Bone marrow (tissue), 2 donors: Measurements from ENCODE around the gene HTR3A.

ENCODE experiments used
- DNase-seq, 2 donors: peaks; one replicate each; lab custom pipeline; 2025; lab: John Stamatoyannopoulos, UW

The HTR3A gene

DNA sequence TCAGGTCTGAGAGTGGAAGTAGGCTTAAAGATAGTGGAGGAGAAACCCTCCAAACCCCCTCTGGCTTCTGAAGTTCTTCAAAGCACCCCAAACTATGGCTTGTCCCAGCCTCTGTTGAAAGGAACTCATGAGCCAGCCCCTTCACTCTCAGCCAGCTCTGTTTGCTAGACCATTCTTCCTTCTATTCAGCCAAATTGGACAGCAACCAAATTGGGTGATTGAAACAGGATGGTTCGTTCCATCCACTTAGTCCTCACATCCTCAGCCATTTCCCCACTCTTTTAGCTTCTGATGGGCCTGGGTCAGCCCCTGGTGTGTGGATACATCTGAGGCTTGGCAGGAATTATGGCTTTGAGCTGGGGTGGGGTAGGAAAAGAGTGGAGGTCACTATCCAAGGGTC, 4.5 kb downstream of the HTR3A start:
- DNase-seq, result no peak

DNA sequence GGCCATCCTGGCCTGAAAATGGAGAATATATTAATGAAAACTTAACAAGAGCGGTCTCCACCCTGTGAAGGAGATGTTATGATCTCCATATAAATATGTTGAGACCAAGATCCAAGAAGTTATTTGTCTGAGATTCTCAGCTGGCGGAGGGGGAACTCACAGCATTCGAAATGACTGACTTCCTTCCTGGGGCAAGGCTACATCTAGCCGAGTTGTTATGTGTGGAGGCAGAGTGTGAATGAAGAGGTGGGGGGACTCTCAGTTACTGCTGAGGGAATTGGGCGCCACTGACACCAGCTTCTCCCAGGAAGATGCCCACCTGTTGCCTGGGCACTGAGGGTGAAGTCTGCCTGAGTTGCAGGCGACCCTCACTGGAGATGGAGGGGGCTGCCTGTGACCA, 5.9 kb downstream of the HTR3A start:
- no peak for DNase-seq

DNA sequence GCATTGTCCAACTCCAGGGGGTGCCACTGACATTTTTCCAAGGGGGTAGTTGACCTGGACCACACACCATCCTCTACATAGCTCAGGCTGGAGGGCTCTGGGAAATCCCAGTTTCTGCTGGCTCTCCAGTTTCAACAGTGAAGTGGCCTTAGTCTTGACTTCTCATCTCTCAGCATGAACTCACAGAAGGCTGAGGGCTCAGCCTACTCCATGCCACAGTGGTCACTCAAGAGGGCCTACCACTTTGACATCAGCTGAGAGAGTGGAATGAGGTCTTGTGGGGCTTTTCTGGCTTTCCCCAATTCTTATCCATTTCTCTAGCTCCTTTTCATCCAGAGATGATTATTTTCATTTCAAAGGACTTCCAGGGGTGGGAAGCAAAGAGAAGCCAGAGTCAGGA, 7.4 kb downstream of the HTR3A start:
- DNase-seq, result no peak

DNA sequence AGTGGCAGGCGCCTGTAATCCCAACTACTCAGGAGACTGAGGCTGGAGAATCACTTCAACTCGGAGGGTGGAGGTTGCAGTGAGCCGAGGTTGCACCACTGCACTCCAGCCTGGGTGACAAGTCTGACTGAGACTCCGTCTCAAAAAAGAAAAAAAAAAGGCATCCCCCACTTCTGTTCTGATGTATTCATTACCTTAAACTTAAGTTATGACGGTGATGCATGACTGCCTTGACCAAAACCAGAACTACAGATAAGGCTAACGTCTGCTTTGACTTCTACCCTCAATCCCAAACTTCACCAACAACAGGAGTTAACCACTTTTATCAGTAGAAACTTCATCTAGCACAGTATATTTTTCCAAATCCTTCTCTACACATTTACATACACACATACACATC, 9.9 kb downstream of the HTR3A start:
- DNase-seq, result no peak

DNA sequence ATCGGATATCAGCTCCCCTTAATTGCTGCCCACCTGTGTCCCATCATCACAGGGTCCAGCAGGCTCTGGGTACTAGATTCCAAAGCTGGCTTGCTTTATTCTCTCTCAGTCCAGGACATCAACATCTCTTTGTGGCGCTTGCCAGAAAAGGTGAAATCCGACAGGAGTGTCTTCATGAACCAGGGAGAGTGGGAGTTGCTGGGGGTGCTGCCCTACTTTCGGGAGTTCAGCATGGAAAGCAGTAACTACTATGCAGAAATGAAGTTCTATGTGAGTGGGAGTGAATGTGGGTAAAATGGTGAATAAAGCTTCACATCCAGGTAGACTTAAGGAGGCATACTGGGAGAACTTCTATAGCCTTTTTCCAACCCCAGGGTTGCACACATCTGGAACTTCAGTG, 11.0 kb downstream of the HTR3A start:
- no peak for DNase-seq

DNA sequence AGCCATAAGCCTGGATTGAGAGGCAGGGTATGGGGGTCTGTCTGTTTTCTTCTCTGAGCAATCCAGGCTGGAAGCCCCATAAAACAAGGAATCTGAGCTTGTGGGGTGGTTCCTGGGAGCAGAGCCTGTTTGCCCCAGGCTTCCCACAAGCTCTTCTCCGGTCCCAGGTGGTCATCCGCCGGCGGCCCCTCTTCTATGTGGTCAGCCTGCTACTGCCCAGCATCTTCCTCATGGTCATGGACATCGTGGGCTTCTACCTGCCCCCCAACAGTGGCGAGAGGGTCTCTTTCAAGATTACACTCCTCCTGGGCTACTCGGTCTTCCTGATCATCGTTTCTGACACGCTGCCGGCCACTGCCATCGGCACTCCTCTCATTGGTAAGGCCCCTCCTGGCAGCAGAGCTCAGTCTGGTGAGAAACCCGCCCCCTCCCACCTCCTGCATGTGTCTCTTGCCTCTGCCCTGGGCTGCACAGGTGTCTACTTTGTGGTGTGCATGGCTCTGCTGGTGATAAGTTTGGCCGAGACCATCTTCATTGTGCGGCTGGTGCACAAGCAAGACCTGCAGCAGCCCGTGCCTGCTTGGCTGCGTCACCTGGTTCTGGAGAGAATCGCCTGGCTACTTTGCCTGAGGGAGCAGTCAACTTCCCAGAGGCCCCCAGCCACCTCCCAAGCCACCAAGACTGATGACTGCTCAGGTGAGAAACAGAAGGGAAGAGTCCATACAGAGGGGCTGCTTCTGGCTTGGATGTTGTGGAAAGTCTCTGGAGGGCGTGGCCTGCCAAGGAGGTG, 11.6 kb downstream of the HTR3A start:
- no peak for DNase-seq

DNA sequence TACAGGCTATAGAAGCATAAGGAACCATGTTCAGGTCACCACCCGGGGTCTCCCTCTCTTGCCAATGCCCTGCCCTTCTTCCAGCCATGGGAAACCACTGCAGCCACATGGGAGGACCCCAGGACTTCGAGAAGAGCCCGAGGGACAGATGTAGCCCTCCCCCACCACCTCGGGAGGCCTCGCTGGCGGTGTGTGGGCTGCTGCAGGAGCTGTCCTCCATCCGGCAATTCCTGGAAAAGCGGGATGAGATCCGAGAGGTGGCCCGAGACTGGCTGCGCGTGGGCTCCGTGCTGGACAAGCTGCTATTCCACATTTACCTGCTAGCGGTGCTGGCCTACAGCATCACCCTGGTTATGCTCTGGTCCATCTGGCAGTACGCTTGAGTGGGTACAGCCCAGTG, 14.5 kb downstream of the HTR3A start:
- DNase-seq, result no peak

DNA sequence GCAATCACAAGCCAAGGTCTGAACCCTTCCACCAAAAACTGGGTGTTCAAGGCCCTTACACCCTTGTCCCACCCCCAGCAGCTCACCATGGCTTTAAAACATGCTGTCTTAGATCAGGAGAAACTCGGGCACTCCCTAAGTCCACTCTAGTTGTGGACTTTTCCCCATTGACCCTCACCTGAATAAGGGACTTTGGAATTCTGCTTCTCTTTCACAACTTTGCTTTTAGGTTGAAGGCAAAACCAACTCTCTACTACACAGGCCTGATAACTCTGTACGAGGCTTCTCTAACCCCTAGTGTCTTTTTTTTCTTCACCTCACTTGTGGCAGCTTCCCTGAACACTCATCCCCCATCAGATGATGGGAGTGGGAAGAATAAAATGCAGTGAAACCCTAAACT, 15.0 kb downstream of the HTR3A start:
- no peak for DNase-seq

DNA sequence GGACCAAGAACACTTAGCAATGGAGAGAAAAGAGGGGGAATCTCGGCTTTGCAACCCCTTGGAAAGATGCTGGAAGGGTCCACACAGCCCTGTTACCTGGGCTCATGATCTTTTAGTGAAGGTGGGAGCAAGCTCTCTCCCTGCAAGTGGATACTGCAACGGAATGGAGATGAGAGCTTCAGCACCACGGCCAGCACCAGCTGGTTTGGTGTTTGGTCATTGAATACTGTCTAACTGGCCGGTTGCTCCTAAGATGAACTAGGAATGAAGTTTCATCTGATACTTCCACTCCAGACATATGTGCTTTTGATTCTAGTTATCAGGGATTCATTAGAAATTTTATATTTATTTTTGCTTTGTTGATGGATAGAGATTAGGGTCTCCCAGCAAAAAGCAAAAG, 16.3 kb downstream of the HTR3A start:
- no peak for DNase-seq

DNA sequence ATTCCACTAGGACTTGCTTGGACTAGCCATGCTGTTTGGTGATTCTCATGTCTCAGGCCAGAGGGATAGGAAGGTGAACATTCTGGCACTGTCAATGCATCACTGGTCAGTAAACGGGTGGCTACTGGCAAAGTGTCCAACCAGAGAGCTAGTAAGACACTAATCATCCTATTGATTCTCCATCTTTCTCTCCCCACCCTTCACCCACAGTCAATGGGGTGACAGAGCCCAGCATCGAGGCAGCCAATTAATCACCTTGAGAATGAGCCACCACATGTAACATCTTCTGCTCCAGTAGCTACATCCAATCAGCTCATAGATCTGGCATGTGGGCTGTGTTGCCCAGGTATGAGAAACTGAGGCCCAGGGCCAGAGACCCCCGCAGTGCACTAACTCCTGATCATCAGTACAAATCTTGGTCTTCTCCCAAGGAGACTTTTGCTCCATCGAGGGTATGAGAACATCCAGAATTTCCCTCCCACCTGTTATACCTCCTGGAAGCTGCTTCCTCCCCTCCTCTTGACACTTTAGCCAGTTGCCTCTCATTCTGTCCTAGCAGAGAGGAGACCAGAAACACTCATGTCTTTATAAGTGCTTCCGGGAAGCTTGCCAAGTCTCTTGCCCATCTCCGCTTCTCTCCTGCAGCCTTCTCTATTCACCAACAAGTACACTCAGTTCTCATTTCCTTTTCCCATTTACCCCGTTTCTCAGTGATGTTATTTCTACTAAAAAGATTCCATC, 17.0 kb downstream of the HTR3A start:
- DNase-seq, result no peak

DNA sequence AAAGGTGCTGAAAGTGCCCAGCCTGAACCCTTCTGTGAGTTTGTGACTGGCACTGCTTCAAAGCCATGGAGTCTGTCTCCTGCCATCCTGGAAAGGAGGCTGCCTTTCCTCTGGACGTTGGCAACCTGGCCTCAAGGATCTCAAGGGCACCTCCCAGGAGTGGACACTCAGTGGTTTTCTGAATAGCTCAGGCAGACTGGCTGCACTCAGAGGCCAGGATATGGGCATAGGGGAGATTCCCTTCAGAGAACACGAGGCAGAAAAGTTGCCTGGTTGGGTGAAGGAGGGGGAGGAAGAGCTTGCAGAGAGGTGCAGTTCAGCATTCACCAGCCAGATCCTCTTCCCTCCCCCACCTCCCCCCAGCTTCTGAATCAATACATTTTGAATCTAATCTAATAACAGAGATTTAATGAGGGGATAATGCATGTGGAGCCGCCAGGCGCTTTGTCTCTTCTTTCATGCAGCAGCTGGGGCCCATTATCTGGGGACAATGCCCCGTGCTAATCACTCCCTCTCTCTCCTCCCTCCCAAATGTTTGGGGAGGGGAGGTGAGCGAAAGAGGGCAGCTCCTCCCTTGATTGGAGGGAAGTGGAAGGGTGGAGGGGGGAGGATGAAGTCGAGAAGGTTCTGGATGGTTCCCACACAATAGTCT, 17.7 kb downstream of the HTR3A start:
- DNase-seq, result no peak

DNA sequence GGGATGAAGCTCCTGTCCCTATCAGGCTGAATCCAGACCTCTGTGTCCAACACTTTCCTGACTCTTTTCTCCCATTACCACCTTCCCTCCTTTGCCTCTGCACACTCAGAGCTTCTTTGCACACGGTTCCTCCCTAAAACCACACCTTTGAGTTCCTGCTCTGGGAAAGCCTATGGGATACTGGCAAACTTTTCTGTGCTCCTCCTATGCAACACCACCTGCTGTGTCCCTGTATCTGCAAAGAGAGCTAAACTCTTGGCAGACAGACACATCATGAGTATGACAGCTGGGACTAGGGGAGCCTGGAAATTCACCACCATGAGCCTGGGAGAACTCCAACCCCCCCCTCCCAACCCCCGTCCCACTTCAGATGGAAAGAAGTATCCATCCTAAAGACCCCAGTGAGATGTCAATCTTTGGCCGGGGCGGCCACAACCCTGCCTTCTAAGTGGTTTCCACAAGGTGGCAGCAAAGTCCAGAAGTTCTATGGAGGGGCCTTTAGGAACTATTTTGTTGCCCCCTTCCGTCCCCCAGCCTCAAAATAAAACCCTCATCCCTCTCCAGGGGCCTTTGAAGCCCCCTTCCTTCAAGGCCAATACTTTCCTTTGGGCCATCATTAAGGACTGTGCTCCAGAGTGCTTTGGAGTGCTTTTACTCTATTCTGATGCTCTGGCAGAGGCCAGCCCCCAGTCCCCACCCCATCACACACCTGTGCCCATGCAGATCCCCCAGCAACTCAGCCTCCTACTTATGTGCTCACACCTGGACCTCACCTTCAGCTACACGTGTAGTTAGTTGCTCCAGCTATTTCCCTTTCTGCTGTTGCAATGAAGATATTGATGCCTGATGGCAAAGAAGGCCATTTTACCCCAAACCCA, 19.4 kb downstream of the HTR3A start:
- DNase-seq, result no peak

DNA sequence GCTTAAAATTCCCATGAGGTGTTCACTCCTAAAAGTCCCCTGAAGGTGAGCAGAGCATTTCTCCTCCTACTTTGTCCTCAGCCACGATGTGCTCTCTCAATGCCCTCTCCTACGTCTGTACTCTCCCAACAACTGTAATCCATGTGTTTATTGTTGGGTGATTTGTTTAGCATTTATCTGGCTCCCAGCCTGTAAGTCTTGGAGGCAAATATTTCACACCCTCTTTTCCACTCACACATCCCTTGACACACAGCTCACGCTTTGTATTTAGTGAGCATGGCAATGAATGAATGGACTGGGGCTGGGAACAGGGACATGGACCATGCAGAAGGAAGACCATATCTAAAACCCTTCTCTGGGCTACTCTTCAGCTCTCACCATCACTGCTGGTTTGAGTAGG, 22.6 kb downstream of the HTR3A start:
- no peak for DNase-seq

DNA sequence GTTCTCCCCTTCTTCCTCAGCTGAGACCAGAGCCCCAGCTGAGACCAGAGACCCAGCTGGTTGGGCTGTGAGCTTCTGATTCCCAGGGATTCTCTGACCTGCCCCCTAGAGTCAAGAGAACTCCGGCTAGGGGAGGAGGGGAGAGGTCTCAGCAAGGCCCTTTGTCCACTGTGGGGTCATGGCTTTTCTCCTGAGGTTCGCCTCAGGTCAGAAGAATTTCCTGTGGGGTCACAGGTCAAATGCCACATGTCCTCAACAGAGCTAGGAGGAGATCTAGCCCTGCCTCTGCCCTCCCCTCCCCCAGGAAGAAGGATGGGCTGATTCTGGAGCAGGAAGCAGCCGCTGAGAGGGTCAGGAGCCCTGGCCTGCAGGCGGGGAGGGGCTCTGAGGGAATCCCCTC, 23.7 kb downstream of the HTR3A start:
- no peak for DNase-seq

DNA sequence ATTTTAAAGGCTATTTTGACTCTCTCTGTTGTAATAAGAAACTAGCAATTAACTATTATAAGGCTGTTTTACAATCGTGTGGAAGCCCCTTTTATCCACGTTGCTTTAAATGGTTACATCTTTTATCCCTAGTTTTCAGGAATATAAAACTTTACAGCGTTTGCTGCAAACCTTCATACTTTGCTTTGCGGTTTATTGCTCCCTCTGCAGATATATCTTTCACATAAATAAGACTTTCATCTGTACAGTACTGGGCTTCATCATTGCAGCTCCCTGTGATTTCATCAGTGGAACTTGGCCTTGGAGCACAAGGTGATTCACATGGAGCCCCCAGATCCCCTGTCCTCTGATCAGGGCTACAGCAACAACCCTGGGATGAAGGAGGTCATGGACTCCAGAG, 25.6 kb downstream of the HTR3A start:
- DNase-seq, result no peak

DNA sequence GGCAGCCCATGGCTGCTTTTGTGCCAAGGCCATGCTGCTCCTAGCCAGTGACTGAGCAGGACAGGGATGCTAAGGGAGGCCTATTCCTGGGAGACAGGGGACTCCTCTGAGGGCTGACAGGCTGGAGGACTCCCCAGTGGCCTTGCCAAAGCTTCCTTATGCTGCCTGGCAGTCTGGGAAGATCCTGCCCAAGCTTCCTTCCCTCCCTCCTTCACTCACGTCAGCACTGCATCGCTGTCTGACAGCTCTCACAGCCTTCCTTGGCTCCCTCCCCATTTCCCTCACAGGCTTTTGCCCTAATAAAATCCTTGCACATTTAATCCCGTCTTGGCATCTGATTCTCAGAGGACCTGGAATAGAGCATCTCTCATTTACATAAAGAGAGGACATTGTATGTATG, 26.5 kb downstream of the HTR3A start:
- DNase-seq, result no peak

DNA sequence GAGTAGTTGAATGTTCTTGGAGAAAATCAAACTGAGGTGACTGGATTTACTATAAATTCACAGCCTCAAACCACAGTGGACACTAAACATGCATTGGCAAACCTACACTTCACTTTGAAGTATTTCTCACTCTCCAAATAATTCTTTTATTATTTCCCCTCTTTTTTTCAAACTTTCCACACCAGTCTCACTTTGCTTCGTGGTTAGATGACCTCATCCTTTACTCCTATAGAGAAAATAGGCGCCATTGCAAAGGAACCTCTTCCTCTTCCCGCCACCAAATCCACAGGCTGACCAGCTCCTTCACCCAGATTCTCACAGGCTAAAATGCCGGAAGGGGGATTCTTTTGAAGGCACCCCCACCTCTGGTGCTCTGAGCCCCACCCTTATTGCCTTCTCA, 33.4 kb downstream of the HTR3A start:
- no peak for DNase-seq

DNA sequence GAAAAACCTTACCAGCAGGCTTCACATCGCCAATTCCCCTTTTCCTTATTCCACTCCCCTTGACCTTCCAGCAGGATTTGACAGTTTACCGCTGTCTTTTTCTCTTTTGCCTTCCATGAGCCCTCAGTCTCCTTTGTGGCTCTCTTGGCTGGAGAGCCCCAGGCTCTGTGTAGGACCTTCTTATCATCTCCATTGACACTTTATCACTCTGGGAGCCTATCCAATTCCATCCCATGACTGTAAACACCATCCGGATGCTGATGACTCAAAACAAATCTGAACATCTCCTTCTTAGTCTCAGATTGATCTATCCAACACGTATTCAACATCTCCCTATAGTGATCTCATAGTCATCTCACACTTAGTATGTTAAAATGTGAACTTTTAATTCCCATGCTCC, 36.0 kb downstream of the HTR3A start:
- DNase-seq, result no peak

DNA sequence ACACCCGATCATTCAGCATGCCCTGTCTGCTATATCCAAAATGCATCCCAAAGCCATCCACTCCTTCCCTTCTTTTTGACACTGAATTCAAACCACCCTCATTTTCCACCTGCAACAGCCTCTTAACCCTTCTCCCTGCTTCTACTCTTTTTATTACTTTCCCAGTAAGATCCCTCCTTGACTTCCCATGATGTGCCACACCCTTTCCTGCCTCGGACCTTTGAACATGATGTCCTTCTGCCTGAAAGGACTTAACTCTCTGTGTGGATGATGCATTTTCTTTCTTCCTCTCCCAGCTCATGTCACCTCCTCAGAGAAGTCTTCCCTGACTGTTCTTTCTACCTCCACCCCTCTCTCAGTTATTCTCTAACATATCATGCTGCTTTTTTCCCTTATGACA, 36.5 kb downstream of the HTR3A start:
- DNase-seq, result no peak

DNA sequence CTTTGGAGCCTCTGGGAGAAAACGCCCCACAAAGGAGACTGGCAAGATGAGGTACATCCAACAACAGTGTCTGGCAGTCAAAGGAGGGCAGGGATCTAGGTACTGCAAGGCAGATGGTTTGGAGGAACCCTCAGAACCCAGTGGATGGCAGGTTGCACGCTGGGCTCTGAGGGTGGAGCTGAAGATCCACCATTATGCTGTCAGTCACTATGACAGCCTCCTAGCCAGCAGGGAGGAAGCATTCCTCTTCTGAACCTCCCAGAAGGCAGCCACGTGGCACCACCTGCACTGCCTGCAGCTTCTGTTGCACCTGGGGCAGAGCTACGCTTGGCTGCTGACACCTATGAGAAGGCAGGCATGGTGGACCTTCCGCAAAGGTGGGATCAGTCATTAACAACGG, 40.2 kb downstream of the HTR3A start:
- no peak for DNase-seq

DNA sequence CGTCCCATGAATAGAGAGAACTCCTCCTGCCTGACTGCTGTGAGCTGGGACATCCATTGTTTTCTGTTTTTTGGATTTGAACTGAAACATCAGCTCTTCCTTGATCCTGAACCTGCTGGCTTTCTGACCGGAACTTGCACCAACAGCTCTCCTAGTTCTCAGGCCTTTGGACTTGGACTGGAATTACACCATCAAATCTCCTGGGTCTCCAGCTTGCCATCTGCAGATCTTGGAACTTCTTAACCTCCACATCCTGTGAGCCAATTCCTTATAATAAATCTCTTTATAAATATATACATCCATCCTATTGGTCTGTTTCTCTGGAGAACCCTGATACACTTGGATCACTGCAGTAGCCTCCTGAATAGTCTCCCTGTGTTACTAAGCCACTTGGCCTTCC, 42.1 kb downstream of the HTR3A start:
- DNase-seq, result no peak

DNA sequence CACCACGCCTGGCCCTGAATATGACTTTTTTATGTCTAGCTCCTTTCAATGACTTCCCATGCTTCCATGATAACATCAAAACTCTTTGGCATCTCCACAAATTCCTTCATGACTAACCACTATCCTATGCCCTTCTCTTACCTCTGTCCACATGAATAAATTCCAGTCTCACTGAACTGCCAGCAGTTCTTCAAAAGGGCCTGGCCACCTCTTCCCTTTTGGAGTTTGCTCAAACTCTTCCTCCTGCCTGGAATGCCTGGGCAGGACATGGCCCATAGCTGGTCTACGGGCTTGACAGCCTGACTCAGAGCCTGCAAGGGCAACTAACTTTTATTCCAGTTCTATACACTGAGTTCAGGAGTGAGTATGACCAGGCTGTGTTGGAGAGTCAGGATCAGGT, 42.8 kb downstream of the HTR3A start:
- no peak for DNase-seq
